Suprapubic skin (tissue), 4 donors: ENCODE results near the gene CARD10. TPM values are rescaled to one million over a fixed set of nuclear protein-coding genes. Genes with fewer than 3 reads are reported as not detected.

Experiments used
- DNase-seq, 2 donors: peaks; one replicate each; pipeline ENCODE4 v3.0.0-alpha.2; 2019; ENCODE audit warnings: low spot score in 2 of 2
- H3K27ac ChIP-seq: fragments of 200-600 bp; sonication (generic); one replicate; pipeline ENCODE4 v1.5.1; 2019
- H3K27me3 ChIP-seq: fragments of 200-600 bp; sonication (generic); one replicate; pipeline ENCODE4 v1.5.1; 2019
- H3K36me3 ChIP-seq: fragments of 200-600 bp; sonication (generic); one replicate; pipeline ENCODE4 v1.5.1; 2019
- H3K4me1 ChIP-seq: fragments of 200-600 bp; sonication (generic); one replicate; pipeline ENCODE4 v1.5.1; 2019
- H3K4me3 ChIP-seq: fragments of 200-600 bp; sonication (generic); one replicate; pipeline ENCODE4 v1.5.1; 2019; ENCODE audit warnings: mild to moderate bottlenecking
- H3K9me3 ChIP-seq: fragments of 200-600 bp; sonication (generic); one replicate; pipeline ENCODE4 v1.5.1; 2019
- CTCF ChIP-seq, 2 donors: fragments of 200-600 bp in 1 of 2; fragments of 450-650 bp in 1 of 2; sonication (generic) in 1 of 2; IDR thresholded peaks; one replicate each; pipeline ENCODE4 v1.5.1; 2016 to 2019; ENCODE audit warnings: antibody characterized with exemption in 2 of 2, mild to moderate bottlenecking in 1 of 2, moderate library complexity in 1 of 2
- EP300 ChIP-seq: sonication (generic); formaldehyde crosslinking; IDR thresholded peaks from one replicate; pipeline ENCODE4 v1.6.1; 2017; ENCODE audit warnings: antibody characterized with exemption
- POLR2A ChIP-seq, 2 donors: fragments of 450-650 bp; IDR thresholded peaks; one replicate each; pipeline ENCODE4 v1.6.1; 2017; ENCODE audit warnings: antibody characterized with exemption in 2 of 2, mild to moderate bottlenecking in 2 of 2, moderate library complexity in 2 of 2
- POLR2AphosphoS5 ChIP-seq, 3 donors: sonication (generic); formaldehyde crosslinking; IDR thresholded peaks; one replicate each; pipeline ENCODE4 v1.6.1; 2017; ENCODE audit warnings: antibody characterized with exemption in 3 of 3
- WGBS: methylation state at CpG from one replicate; pipeline ENCODE4 v1.1.5; 2018; 5-methylcytosine and 5-hydroxymethylcytosine counted together
- total RNA-seq, 4 donors: library from RNA; depleted of rRNA; stranded (reverse); fragments of >200 nt; gene quantifications; one replicate each; pipeline ENCODE4 v1.1.0, GENCODE V29; 2016

CARD10 gene
- total RNA-seq, 4 donors from 2014 or later: 12.2 to 17.3 (median 14.8) TPM

- H3K27me3 ChIP-seq: no peaks in the 10 kb centered on the region
- H3K9me3 ChIP-seq: no peaks in the 10 kb centered on the region
- WGBS: 88% methylated on average over 5 of the region's 28 CpGs
- no peak for DNase-seq
- H3K4me3 ChIP-seq: no peak overlapping the region
- H3K36me3 ChIP-seq: peaks cover 30% of the 10 kb centered on the region
- H3K4me1 ChIP-seq: peaks cover 86% of the 10 kb centered on the region
- TF ChIP-seq POLR2AphosphoS5 (IDR thresholded peaks at IDR 0.05) (no peak), POLR2A (IDR thresholded peaks at IDR 0.05) (no peak), EP300 (no peak), CTCF (IDR thresholded peaks at IDR 0.05) (no peak)
- peak overlapping the region; percentile 49 for H3K27ac ChIP-seq
These were observed 47.2 kb upstream of the CARD10 start for GRCh38 chr22:37566329-37566837.

DNA sequence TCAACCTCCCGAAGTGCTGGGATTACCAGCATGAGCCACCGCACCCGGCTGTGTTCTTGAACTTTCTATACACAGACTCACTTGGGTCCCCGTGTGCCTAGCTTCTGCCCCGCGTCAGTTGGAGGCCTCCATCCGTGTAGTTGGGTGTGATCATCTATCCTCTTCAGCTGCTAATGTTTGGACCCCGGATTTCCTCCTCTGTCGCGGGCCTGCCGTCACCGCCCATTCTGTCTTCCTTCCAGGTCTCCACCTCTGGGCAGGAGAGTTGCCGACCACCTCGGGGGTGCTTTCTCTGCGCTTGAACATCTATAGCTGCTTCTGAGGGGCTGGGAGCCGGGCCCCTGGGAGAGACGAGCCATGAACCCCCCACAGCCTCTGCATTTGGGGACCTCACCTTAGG is 46.6 kb upstream of the CARD10 start:
- H3K4me1 ChIP-seq: peaks cover 92% of the 10 kb centered on the region
- no peak overlapping the region for H3K4me3 ChIP-seq
- TF ChIP-seq POLR2A (IDR thresholded peaks at IDR 0.05): no peak
- no peak for TF ChIP-seq EP300
- no peak for TF ChIP-seq POLR2AphosphoS5 (IDR thresholded peaks at IDR 0.05)
- TF ChIP-seq CTCF (IDR thresholded peaks at IDR 0.05): no peak
- no peak for DNase-seq
- no peaks in the 10 kb centered on the region for H3K9me3 ChIP-seq
- H3K27ac ChIP-seq: peak overlapping the region; percentile 49
- WGBS: 66% methylated on average over 13 of the region's 17 CpGs
- peaks cover 30% of the 10 kb centered on the region for H3K36me3 ChIP-seq
- H3K27me3 ChIP-seq: no peaks in the 10 kb centered on the region

DNA sequence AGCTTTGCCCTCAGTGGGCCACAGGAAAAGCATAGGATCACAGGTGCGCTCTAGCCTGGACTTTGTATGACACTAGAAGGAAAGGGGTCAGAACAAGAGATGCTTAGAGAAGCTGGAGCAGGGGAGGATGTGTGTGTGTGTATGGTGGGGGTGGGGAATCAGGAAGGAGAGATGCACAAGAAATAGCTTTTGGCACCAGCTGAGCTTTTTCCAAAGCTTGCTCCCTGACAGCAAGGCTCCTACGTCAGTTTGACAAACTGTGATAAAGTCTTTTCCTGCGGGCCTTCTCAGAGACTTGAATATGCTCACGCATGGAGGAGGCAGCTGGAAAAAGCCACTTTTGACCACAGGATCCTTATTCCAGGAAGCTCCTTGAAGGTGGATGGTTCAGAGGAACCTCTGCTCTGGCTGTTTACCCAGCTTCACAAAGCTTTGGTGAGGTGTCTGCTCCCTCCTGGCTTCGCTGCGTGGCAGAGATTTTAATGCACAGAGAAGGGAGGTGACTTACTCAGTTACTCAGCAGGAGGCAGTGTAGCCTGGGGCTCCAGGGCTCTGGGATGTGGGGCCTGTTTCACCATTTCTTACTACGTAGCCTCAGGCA is 45.0 kb upstream of the CARD10 start:
- no peak for TF ChIP-seq POLR2AphosphoS5 (IDR thresholded peaks at IDR 0.05)
- TF ChIP-seq POLR2A (IDR thresholded peaks at IDR 0.05): no peak
- no peak for TF ChIP-seq EP300
- TF ChIP-seq CTCF (IDR thresholded peaks at IDR 0.05): no peak
- 45% methylated on average over 7 of the region's 7 CpGs for WGBS
- Histone ChIP-seq H3K4me1 (peaks cover 90% of the 10 kb centered on the region), H3K9me3 (no peaks in the 10 kb centered on the region), H3K4me3 (no peak overlapping the region), H3K27ac (peak overlapping the region; percentile 99), H3K27me3 (no peaks in the 10 kb centered on the region), H3K36me3 (peaks cover 30% of the 10 kb centered on the region)
- no peak for DNase-seq

GRCh38 chr22:37563153-37564081 is 44.2 kb upstream of the CARD10 start:
- H3K36me3 ChIP-seq: peaks cover 22% of the 10 kb centered on the region
- H3K4me1 ChIP-seq: peaks cover 87% of the 10 kb centered on the region
- peak overlapping the region; percentile 99 for H3K27ac ChIP-seq
- TF ChIP-seq EP300: no peak
- no peak for TF ChIP-seq POLR2A (IDR thresholded peaks at IDR 0.05)
- no peak for TF ChIP-seq POLR2AphosphoS5 (IDR thresholded peaks at IDR 0.05)
- TF ChIP-seq CTCF (IDR thresholded peaks at IDR 0.05): no peak
- WGBS: 19% methylated on average over 14 of the region's 14 CpGs
- no peak overlapping the region for H3K4me3 ChIP-seq
- H3K9me3 ChIP-seq: no peaks in the 10 kb centered on the region
- DNase-seq: peak; percentile 90 to 91
- H3K27me3 ChIP-seq: no peaks in the 10 kb centered on the region
